K562 (cell line): ENCODE measurements around the gene HES3. TPM values are rescaled to one million over a fixed set of nuclear protein-coding genes. Genes with fewer than 3 reads are reported as not detected.

Experiments used
- BDP1 ChIP-seq: IDR thresholded peaks from 3 replicates; pipeline ENCODE4 v1.6.1; 2011; ENCODE audit not compliant: insufficient read length, insufficient read depth
- CREB1 ChIP-seq, 2 experiments: sonication (generic) in 1 of 2; formaldehyde crosslinking in 1 of 2; IDR thresholded peaks; 2 replicates each; pipeline versions ENCODE4 v1.6.1 to v1.8.0; 2012 to 2022; ENCODE audit warnings: inconsistent platforms in 1 of 2, mild to moderate bottlenecking in 1 of 2, missing genetic modification reagents in 1 of 2, moderate library complexity in 1 of 2
- DACH1 ChIP-seq: fragments of 450-650 bp; IDR thresholded peaks from 2 replicates; pipeline ENCODE4 v1.6.1; 2018; ENCODE audit not compliant: partially characterized antibody
- EGR1 ChIP-seq: fragments of 450-650 bp; conservative IDR thresholded peaks from 2 replicates; pipeline ENCODE4 v1.6.1; 2017; ENCODE audit warnings: mild to moderate bottlenecking
- ETV6 ChIP-seq, 3 experiments: fragments of 150-350 bp in 1 of 3; sonication (generic) in 1 of 3; formaldehyde crosslinking in 1 of 3; IDR thresholded peaks; 2 replicates each; pipeline versions ENCODE4 v1.6.1 to v1.8.0; 2014 to 2022; ENCODE audit warnings: borderline replicate concordance in 2 of 3, low read depth in 2 of 3, antibody characterized with exemption in 1 of 3, low read length in 1 of 3, mild to moderate bottlenecking in 1 of 3, missing genetic modification reagents in 1 of 3
- FIP1L1 ChIP-seq: fragments of 200-400 bp; formaldehyde crosslinking; IDR thresholded peaks from 2 replicates; pipeline ENCODE4 v1.6.1; 2018; ENCODE audit warnings: mild to moderate bottlenecking, low read depth, low read length; ENCODE audit not compliant: poor library complexity, severe bottlenecking
- GABPA ChIP-seq: fragments of 200-800 bp; sonication (Bioruptor generic); conservative IDR thresholded peaks from 2 replicates; pipeline ENCODE4 v1.6.1; 2016; ENCODE audit warnings: low read depth, missing genetic modification characterization, missing compliant biosample characterization
- LARP7 ChIP-seq: fragments of 450-650 bp; IDR thresholded peaks from 2 replicates; pipeline ENCODE4 v1.6.1; 2016
- NFYB ChIP-seq: IDR thresholded peaks from 2 replicates; pipeline ENCODE4 v1.6.1; 2011; ENCODE audit warnings: mild to moderate bottlenecking, moderate library complexity; ENCODE audit not compliant: insufficient read length; ENCODE audit errors: extremely low read depth
- NR2C1 ChIP-seq, 2 experiments: fragments of 450-650 bp; IDR thresholded peaks; 2 replicates each; pipeline ENCODE4 v1.6.1; 2017; ENCODE audit warnings: mild to moderate bottlenecking in 2 of 2, antibody characterized with exemption in 1 of 2, inconsistent platforms in 1 of 2, missing compliant biosample characterization in 1 of 2, missing genetic modification characterization in 1 of 2
- NRF1 ChIP-seq, 2 experiments: fragments of 450-650 bp; IDR thresholded peaks in 1 of 2; conservative IDR thresholded peaks in 1 of 2; 2 replicates each; pipeline ENCODE4 v1.6.1; 2014; ENCODE audit warnings: mild to moderate bottlenecking in 2 of 2
- PHF21A ChIP-seq: fragments of 450-650 bp; IDR thresholded peaks from 2 replicates; pipeline ENCODE4 v1.6.1; 2017; ENCODE audit warnings: low read depth, borderline replicate concordance
- STAG1 ChIP-seq: sonication (generic); formaldehyde crosslinking; IDR thresholded peaks from 2 replicates; pipeline ENCODE4 v1.5.0; 2020; ENCODE audit warnings: missing genetic modification reagents, borderline replicate concordance
- TCFL5 ChIP-seq: fragments of 250-450 bp; sonication (Bioruptor Pico); conservative IDR thresholded peaks from 2 replicates; pipeline ENCODE4 v1.6.1; 2021; ENCODE audit warnings: mild to moderate bottlenecking, moderate library complexity, matching md5 sums
- XRCC5 ChIP-seq: fragments of 200-400 bp; formaldehyde crosslinking; IDR thresholded peaks from 2 replicates; pipeline ENCODE4 v1.6.1; 2017; ENCODE audit warnings: low read depth, mild to moderate bottlenecking, low read length
- ZNF174 ChIP-seq: fragments of 250-450 bp; sonication (Bioruptor Pico); IDR thresholded peaks from 2 replicates; pipeline ENCODE4 v1.4.0; 2020; ENCODE audit warnings: mild to moderate bottlenecking
- ZNF717 ChIP-seq: fragments of 250-450 bp; sonication (Bioruptor Pico); IDR thresholded peaks from 2 replicates; pipeline ENCODE4 v1.5.0; 2021
- polyA plus RNA-seq, 8 experiments: library from polyadenylated mRNA; depleted of rRNA in 4 of 8; stranded (reverse) in 5 of 8; unstranded in 3 of 8; fragments of >200 nt; fragmentation: Nextera tagmentation in 2 of 8; fragmentation: Illumina TruSeq in 1 of 8; extraction: Ambion mirVana in 2 of 8; extraction: Trizol in 1 of 8; gene quantifications; 2 replicates each; pipeline versions ENCODE4 v1.2.1 to v1.2.3, GENCODE V29; 2011 to 2014; ENCODE audit warnings: inconsistent platforms in 1 of 8, missing spikeins in 1 of 8
- total RNA-seq, 7 experiments: library from RNA; depleted of rRNA in 6 of 7; stranded (reverse); fragments of >200 nt in 6 of 7; fragmentation: Illumina TruSeq in 2 of 7; extraction: Trizol in 2 of 7; gene quantifications; 2 replicates each; pipeline versions ENCODE4 v1.2.1 to v1.2.3, GENCODE V29; 2011 to 2021; ENCODE audit warnings: low replicate concordance in 1 of 7
- TF ChIP-seq, protein P1 (sequence below): fragments of 450-650 bp; formaldehyde crosslinking; IDR thresholded peaks from 2 replicates; pipeline ENCODE4 v1.4.0; 2022; ENCODE audit warnings: missing genetic modification characterization
- TF ChIP-seq, protein P2 (sequence below): sonication (generic); formaldehyde crosslinking; IDR thresholded peaks from 2 replicates; pipeline ENCODE4 v1.9.0; 2022; ENCODE audit warnings: mild to moderate bottlenecking, missing genetic modification reagents
- TF ChIP-seq, protein P3 (sequence below), 3 experiments: fragments of 200-800 bp in 1 of 3; sonication (Bioruptor generic) in 1 of 3; sonication (generic) in 1 of 3; formaldehyde crosslinking in 1 of 3; IDR thresholded peaks; 2 replicates each; pipeline versions ENCODE4 v1.6.1 to v1.8.0; 2016 to 2022; ENCODE audit warnings: mild to moderate bottlenecking in 2 of 3, missing compliant biosample characterization in 2 of 3, missing genetic modification characterization in 2 of 3, missing genetic modification reagents in 1 of 3
- TF ChIP-seq, protein P4 (sequence below): fragments of 200-400 bp; formaldehyde crosslinking; IDR thresholded peaks from 2 replicates; pipeline ENCODE4 v1.6.1; 2017; ENCODE audit warnings: mild to moderate bottlenecking, low read depth, low read length, moderate library complexity

HES3 gene
- total and polyA plus RNA-seq, 9 of the 15 experiments (the other 6 are each of a cell fraction or from before 2014, with no cell fraction given) = not detected

DNA sequence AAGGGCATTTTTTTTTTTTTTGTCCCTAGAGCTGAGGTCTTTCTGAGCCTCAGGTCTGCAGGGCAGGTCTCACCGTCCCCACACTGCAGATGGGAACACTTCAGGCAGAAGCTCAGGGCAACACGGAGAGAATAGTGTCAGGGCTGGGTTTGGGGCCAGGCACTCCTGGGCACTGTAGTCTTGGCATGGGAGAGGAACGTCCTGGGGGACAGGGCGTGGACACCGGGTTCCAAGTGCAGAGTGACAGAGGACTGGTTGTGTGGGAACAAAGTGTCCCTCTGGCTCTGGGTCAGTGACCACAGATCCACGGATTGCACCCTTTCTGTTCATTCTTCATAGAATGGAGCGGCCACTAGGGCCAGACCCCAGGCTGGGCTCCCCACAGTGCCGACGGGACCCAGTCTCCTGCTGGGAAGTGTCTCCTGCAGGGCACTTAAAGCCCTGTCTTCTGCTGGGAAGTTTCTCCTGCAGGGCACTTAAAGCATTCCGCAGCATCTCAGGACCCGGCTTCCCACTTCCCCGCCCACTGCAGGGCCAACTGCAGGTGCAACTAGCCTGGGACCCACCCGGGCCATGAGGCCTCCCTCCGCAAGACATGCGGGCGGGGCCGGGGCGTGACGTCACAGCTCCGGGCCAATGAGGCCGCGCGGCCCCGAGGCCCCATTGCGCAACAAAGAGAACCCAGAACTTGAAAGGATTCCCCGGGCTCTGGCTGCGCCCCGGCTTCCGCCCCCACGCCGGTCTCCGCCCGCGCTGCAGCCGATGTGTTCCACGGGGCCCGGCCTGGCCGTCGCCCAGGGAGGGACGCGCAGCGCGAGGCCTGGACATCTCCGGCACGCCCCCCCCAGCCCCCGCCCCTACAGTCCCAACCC, 15.7 kb downstream of the HES3 start (continued):
- TF ChIP-seq GABPA (tag) (no peak), FIP1L1 (peak; percentile 24), CREB1 (IDR thresholded peaks at IDR 0.05) (peak; percentile 88), CREB1 (CRISPR knock-in tag; IDR thresholded peaks at IDR 0.05) (peak; percentile 95), TCFL5 (CRISPR knock-in tag) (no peak), ETV6 (IDR thresholded peaks at IDR 0.05; ENCODE audit: borderline replicate concordance in 1 of 2, low read depth in 2 of 2, low read length in 1 of 2) (no peak), ETV6 (CRISPR knock-in tag; IDR thresholded peaks at IDR 0.05; ENCODE audit: borderline replicate concordance) (no peak), EGR1 (peak; percentile 66), PHF21A (0 out of 2 replicates have a peak, but pooled peaks have one; percentile 50), NR2C1 (IDR thresholded peaks at IDR 0.05) (no peak), NR2C1 (tag; IDR thresholded peaks at IDR 0.05) (no peak), LARP7 (no peak), STAG1 (CRISPR knock-in tag) (peak; percentile 41), NRF1 (conservative IDR thresholded peaks at IDR 0.05 in 1 of 2, IDR thresholded peaks at IDR 0.05 in 1 of 2) (peak; percentile 26 to 45; a peak in 2 of 4 replicates), ZNF174 (no peak), DACH1 (peak; percentile 75), NFYB (peak; percentile 79), BDP1 (no peak), ZNF717 (CRISPR knock-in tag) (no peak), XRCC5 (0 out of 2 replicates have a peak, but pooled peaks have one; percentile 48)
- TF ChIP-seq, protein P1, sequence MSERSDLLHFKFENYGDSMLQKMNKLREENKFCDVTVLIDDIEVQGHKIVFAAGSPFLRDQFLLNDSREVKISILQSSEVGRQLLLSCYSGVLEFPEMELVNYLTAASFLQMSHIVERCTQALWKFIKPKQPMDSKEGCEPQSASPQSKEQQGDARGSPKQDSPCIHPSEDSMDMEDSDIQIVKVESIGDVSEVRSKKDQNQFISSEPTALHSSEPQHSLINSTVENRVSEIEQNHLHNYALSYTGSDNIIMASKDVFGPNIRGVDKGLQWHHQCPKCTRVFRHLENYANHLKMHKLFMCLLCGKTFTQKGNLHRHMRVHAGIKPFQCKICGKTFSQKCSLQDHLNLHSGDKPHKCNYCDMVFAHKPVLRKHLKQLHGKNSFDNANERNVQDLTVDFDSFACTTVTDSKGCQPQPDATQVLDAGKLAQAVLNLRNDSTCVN (CRISPR knock-in tag) = no peak
- TF ChIP-seq, protein P2, sequence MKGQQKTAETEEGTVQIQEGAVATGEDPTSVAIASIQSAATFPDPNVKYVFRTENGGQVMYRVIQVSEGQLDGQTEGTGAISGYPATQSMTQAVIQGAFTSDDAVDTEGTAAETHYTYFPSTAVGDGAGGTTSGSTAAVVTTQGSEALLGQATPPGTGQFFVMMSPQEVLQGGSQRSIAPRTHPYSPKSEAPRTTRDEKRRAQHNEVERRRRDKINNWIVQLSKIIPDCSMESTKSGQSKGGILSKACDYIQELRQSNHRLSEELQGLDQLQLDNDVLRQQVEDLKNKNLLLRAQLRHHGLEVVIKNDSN (CRISPR knock-in tag) = no peak
- TF ChIP-seq, protein P3, sequence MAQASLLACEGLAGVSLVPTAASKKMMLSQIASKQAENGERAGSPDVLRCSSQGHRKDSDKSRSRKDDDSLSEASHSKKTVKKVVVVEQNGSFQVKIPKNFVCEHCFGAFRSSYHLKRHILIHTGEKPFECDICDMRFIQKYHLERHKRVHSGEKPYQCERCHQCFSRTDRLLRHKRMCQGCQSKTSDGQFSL (CRISPR knock-in tag; IDR thresholded peaks at IDR 0.05) = peak; percentile 84
- TF ChIP-seq, protein P3 (tag; IDR thresholded peaks at IDR 0.05) = no peak
- TF ChIP-seq, protein P4, sequence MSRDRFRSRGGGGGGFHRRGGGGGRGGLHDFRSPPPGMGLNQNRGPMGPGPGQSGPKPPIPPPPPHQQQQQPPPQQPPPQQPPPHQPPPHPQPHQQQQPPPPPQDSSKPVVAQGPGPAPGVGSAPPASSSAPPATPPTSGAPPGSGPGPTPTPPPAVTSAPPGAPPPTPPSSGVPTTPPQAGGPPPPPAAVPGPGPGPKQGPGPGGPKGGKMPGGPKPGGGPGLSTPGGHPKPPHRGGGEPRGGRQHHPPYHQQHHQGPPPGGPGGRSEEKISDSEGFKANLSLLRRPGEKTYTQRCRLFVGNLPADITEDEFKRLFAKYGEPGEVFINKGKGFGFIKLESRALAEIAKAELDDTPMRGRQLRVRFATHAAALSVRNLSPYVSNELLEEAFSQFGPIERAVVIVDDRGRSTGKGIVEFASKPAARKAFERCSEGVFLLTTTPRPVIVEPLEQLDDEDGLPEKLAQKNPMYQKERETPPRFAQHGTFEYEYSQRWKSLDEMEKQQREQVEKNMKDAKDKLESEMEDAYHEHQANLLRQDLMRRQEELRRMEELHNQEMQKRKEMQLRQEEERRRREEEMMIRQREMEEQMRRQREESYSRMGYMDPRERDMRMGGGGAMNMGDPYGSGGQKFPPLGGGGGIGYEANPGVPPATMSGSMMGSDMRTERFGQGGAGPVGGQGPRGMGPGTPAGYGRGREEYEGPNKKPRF = no peak
